KMS-11 (cell line): ENCODE results near the gene TM9SF3.

Source experiments
- H2AFZ ChIP-seq: fragments of 200-600 bp; sonication (generic); 2 replicates; pipeline ENCODE4 v1.6.1; 2016; ENCODE audit warnings: antibody characterized with exemption, mixed run types, low read depth
- H3K27ac ChIP-seq: fragments of 200-600 bp; sonication (generic); 2 replicates; pipeline ENCODE4 v1.6.1; 2016; ENCODE audit warnings: mild to moderate bottlenecking, mixed run types
- H3K27me3 ChIP-seq: fragments of 200-600 bp; sonication (generic); 2 replicates; pipeline ENCODE4 v1.6.1; 2017; ENCODE audit warnings: mild to moderate bottlenecking, low read depth, mixed run types, moderate library complexity; ENCODE audit not compliant: insufficient read depth
- H3K36me3 ChIP-seq: fragments of 200-600 bp; sonication (generic); 2 replicates; pipeline ENCODE4 v1.6.1; 2017; ENCODE audit warnings: mild to moderate bottlenecking, mixed run types; ENCODE audit not compliant: insufficient read depth
- H3K4me1 ChIP-seq: fragments of 200-600 bp; sonication (generic); 2 replicates; pipeline ENCODE4 v1.6.1; 2016; ENCODE audit warnings: mild to moderate bottlenecking, low read depth, mixed run types; ENCODE audit not compliant: poor library complexity, severe bottlenecking
- H3K4me2 ChIP-seq: fragments of 200-600 bp; sonication (generic); 2 replicates; pipeline ENCODE4 v1.7.0; 2016; ENCODE audit warnings: mild to moderate bottlenecking, mixed run types
- H3K4me3 ChIP-seq: fragments of 200-600 bp; sonication (generic); IDR thresholded peaks from 2 replicates; pipeline ENCODE4 v1.6.1; 2017; ENCODE audit warnings: low read depth, low read length, mixed read lengths; ENCODE audit not compliant: insufficient read depth
- H3K79me2 ChIP-seq: fragments of 200-600 bp; sonication (generic); 2 replicates; pipeline ENCODE4 v1.6.1; 2016; ENCODE audit warnings: low read depth, mixed run types; ENCODE audit not compliant: insufficient read depth
- H3K9ac ChIP-seq: fragments of 200-600 bp; sonication (generic); 2 replicates; pipeline ENCODE4 v1.6.1; 2016; ENCODE audit warnings: mild to moderate bottlenecking, mixed run types
- H4K20me1 ChIP-seq: fragments of 200-600 bp; sonication (generic); 2 replicates; pipeline ENCODE4 v1.6.1; 2016; ENCODE audit warnings: mild to moderate bottlenecking, mixed run types; ENCODE audit not compliant: insufficient read depth
- TF ChIP-seq, protein P1 (sequence below): fragments of 200-600 bp; sonication (generic); conservative IDR thresholded peaks from 2 replicates; pipeline ENCODE4 v1.6.1; 2017; ENCODE audit warnings: low read depth, mild to moderate bottlenecking, antibody characterized with exemption, low read length, moderate library complexity, mixed read lengths

Gene TM9SF3

GRCh38 chr10:96586419-96587263, at the start of gene TM9SF3:
Gene TM9SF3, minus strand, starts transcription at chr10:96587012. Its CDS starts 177 bp downstream, at chr10:96586835.
- peaks cover 27% of the 10 kb centered on the region for H4K20me1 ChIP-seq
- H3K27me3 ChIP-seq: no peaks in the 10 kb centered on the region
- H3K4me1 ChIP-seq: peaks cover 30% of the 10 kb centered on the region
- H3K4me3 ChIP-seq: no peak within 1 kb of the TSS
- H3K27ac ChIP-seq: peak within 1 kb of the TSS; percentile 90
- H3K4me2 ChIP-seq: peak within 1 kb of the TSS; percentile 81
- no peaks in the 10 kb centered on the region for H3K36me3 ChIP-seq
- H3K79me2 ChIP-seq: peaks cover 51% of the 10 kb centered on the region
- TF ChIP-seq, protein P1, sequence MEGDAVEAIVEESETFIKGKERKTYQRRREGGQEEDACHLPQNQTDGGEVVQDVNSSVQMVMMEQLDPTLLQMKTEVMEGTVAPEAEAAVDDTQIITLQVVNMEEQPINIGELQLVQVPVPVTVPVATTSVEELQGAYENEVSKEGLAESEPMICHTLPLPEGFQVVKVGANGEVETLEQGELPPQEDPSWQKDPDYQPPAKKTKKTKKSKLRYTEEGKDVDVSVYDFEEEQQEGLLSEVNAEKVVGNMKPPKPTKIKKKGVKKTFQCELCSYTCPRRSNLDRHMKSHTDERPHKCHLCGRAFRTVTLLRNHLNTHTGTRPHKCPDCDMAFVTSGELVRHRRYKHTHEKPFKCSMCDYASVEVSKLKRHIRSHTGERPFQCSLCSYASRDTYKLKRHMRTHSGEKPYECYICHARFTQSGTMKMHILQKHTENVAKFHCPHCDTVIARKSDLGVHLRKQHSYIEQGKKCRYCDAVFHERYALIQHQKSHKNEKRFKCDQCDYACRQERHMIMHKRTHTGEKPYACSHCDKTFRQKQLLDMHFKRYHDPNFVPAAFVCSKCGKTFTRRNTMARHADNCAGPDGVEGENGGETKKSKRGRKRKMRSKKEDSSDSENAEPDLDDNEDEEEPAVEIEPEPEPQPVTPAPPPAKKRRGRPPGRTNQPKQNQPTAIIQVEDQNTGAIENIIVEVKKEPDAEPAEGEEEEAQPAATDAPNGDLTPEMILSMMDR: no peak
- H2AFZ ChIP-seq: peak within 1 kb of the TSS; percentile 93
- peak within 1 kb of the TSS; percentile 92 for H3K9ac ChIP-seq

DNA sequence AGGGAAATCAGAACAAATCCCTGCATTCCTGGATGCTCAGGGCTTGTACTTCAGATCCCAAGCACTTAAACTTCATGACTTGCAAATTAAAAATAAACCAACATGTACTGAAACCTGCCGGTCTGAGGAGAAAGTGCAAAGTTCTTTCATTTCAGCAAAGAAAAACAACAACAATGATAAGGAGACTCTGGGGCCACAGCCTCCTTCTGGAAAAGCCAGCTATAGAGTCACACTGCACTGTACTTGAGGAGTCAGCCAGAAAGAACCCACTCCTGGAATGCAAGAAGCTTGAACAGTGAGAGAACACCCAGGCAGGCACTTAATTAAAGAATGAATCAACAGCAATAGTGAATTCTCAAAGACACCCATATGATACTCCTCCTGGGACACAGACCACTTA, 49.7 kb upstream of the TM9SF3 start:
- no peaks in the 10 kb centered on the region for H4K20me1 ChIP-seq
- H3K27me3 ChIP-seq: no peaks in the 10 kb centered on the region
- H2AFZ ChIP-seq: no peak overlapping the region
- peaks cover 6% of the 10 kb centered on the region for H3K4me1 ChIP-seq
- H3K4me3 ChIP-seq: no peak overlapping the region
- H3K79me2 ChIP-seq: no peaks in the 10 kb centered on the region
- H3K36me3 ChIP-seq: no peaks in the 10 kb centered on the region
- H3K4me2 ChIP-seq: no peak overlapping the region
- TF ChIP-seq, protein P1: no peak
- no peak overlapping the region for H3K27ac ChIP-seq
- H3K9ac ChIP-seq: no peak overlapping the region

GRCh38 chr10:96632974-96633710, 46.3 kb upstream of the TM9SF3 start:
- Histone ChIP-seq H3K4me1 (peaks cover 6% of the 10 kb centered on the region), H3K27me3 (no peaks in the 10 kb centered on the region), H3K4me2 (no peak overlapping the region), H3K36me3 (no peaks in the 10 kb centered on the region), H3K79me2 (no peaks in the 10 kb centered on the region), H2AFZ (no peak overlapping the region), H3K27ac (no peak overlapping the region), H4K20me1 (no peaks in the 10 kb centered on the region), H3K9ac (no peak overlapping the region), H3K4me3 (no peak overlapping the region)
- TF ChIP-seq, protein P1: no peak

- H2AFZ ChIP-seq: no peak overlapping the region
- no peaks in the 10 kb centered on the region for H4K20me1 ChIP-seq
- H3K4me2 ChIP-seq: no peak overlapping the region
- H3K27ac ChIP-seq: no peak overlapping the region
- H3K4me3 ChIP-seq: no peak overlapping the region
- no peaks in the 10 kb centered on the region for H3K36me3 ChIP-seq
- no peaks in the 10 kb centered on the region for H3K27me3 ChIP-seq
- no peak overlapping the region for H3K9ac ChIP-seq
- TF ChIP-seq, protein P1: no peak
- no peaks in the 10 kb centered on the region for H3K79me2 ChIP-seq
- no peaks in the 10 kb centered on the region for H3K4me1 ChIP-seq
Measured at GRCh38 chr10:96627292-96627691, 40.5 kb upstream of the TM9SF3 start.
